Fibroblast of lung (primary cell): ENCODE data around the gene ZMAT5.

Source experiments
- CTCF ChIP-seq, 2 donors: IDR thresholded peaks in 1 of 2; conservative IDR thresholded peaks in 1 of 2; 1 replicate in 1 of 2; 2 replicates in 1 of 2; pipeline ENCODE4 v1.5.1; 2011 to 2012; ENCODE audit warnings: low read length in 2 of 2, control low read depth in 1 of 2, inconsistent platforms in 1 of 2, low read depth in 1 of 2, mild to moderate bottlenecking in 1 of 2
- EZH2 ChIP-seq: IDR thresholded peaks from 2 replicates; pipeline ENCODE4 v1.5.1; 2012; ENCODE audit warnings: low read length, control low read depth, mild to moderate bottlenecking; ENCODE audit errors: missing control alignments

GRCh38 chr22:29787371-29787980 is 20.7 kb upstream of the ZMAT5 start:
- TF ChIP-seq CTCF (conservative IDR thresholded peaks at IDR 0.05 in 1 of 2, IDR thresholded peaks at IDR 0.05 in 1 of 2; ENCODE audit: low read depth in 1 of 2, low read length in 2 of 2): no peak
- no peak for TF ChIP-seq EZH2
